Panc1 (cell line): ENCODE measurements around the gene CCAR1.

ENCODE experiments used
- CTCF ChIP-seq: fragments of 450-650 bp; IDR thresholded peaks from 2 replicates; pipeline ENCODE4 v1.5.1; 2017; ENCODE audit warnings: mild to moderate bottlenecking
- POLR2AphosphoS5 ChIP-seq: IDR thresholded peaks from 2 replicates; pipeline ENCODE4 v1.6.1; 2012; ENCODE audit warnings: mild to moderate bottlenecking, low read depth, low read length, moderate library complexity
- REST ChIP-seq, 2 experiments: IDR thresholded peaks; 2 replicates each; pipeline ENCODE4 v1.6.1; 2011 to 2012; ENCODE audit warnings: low read depth in 2 of 2, control low read depth in 1 of 2, low read length in 1 of 2, mild to moderate bottlenecking in 1 of 2, moderate library complexity in 1 of 2; ENCODE audit not compliant: insufficient read depth in 1 of 2
- SIN3A ChIP-seq: IDR thresholded peaks from 2 replicates; pipeline ENCODE4 v1.6.1; 2012; ENCODE audit warnings: low read depth, mild to moderate bottlenecking, low read length, moderate library complexity, borderline replicate concordance; ENCODE audit not compliant: insufficient read depth
- TCF7L2 ChIP-seq: IDR thresholded peaks from 2 replicates; pipeline ENCODE4 v1.6.1; 2011; ENCODE audit warnings: mild to moderate bottlenecking, low read depth, low read length, inconsistent platforms

- no peak; the same call in 1 of the 2 replicates for TF ChIP-seq POLR2AphosphoS5
- no peak for TF ChIP-seq CTCF
- TF ChIP-seq REST (IDR thresholded peaks at IDR 0.05; ENCODE audit: insufficient read depth in 1 of 2, low read depth in 2 of 2, low read length in 1 of 2) = no peak
- no peak for TF ChIP-seq SIN3A
- TF ChIP-seq TCF7L2 = no peak
Observed at GRCh38 chr10:68781613-68782574, 60.9 kb downstream of the CCAR1 start.
